22Rv1 (cell line): ENCODE results near the gene PCDHGA8.
A peak's percentile ranks its signal among the peaks of the same experiment; 100 is the strongest.
"Not testable (repeated sequence)": the region's sequence is repeated elsewhere in the genome, so short reads cannot be mapped to it uniquely, and the experiment has no call there.

Source experiments
- H3K27ac ChIP-seq: fragments of 450-650 bp; 2 replicates; pipeline ENCODE4 v1.5.1; 2017
- CTCF ChIP-seq: fragments of 450-650 bp; IDR thresholded peaks from 2 replicates; pipeline ENCODE4 v1.5.1; 2017; ENCODE audit warnings: mild to moderate bottlenecking
- ZFX ChIP-seq: fragments of 450-650 bp; IDR thresholded peaks from 2 replicates; pipeline ENCODE4 v1.6.1; 2017; ENCODE audit warnings: antibody characterized with exemption, borderline replicate concordance

The PCDHGA8 gene

GRCh38 chr5:141392429-141393198 lies at the start of gene PCDHGA8:
PCDHGA8 (plus strand) TSS chr5:141392633; CDS start chr5:141392814, 181 bp downstream.
- H3K27ac ChIP-seq: no peak within 1 kb of the TSS
- TF ChIP-seq CTCF: peak; percentile 32
- no peak for TF ChIP-seq ZFX

- TF ChIP-seq CTCF (no peak), ZFX (no peak)
- H3K27ac ChIP-seq: no peak overlapping the region
Measured at GRCh38 chr5:141342773-141343172, 49.7 kb upstream of the PCDHGA8 start.

- H3K27ac ChIP-seq: 0 out of 2 replicates have a peak within 1 kb of the TSS, but pooled peaks have one; percentile 7
- peak; percentile 74 for TF ChIP-seq CTCF
- TF ChIP-seq ZFX: no peak
Measured at GRCh38 chr5:141343242-141343952, 49.0 kb upstream of the PCDHGA8 start, which contains the start of gene PCDHGA3. PCDHGA3 (plus strand) TSS chr5:141343829; CDS start chr5:141344034, 205 bp downstream.

GRCh38 chr5:141343953-141344463 lies 48.4 kb upstream of the PCDHGA8 start:
- 0 out of 2 replicates have a peak overlapping the region, but pooled peaks have one; percentile 7 for H3K27ac ChIP-seq
- peak; percentile 52 for TF ChIP-seq CTCF
- TF ChIP-seq ZFX: no peak

- TF ChIP-seq ZFX (no peak), CTCF (0 out of 2 replicates have a peak, but pooled peaks have one; percentile 11)
- H3K27ac ChIP-seq: no peak overlapping the region
Measured at GRCh38 chr5:141345327-141345726, 47.1 kb upstream of the PCDHGA8 start.

GRCh38 chr5:141346017-141346416 lies 46.4 kb upstream of the PCDHGA8 start:
- H3K27ac ChIP-seq: not testable (repeated sequence)

GRCh38 chr5:141349917-141350619 lies 42.4 kb upstream of the PCDHGA8 start, which contains the start of gene PCDHGB1:
PCDHGB1 (plus strand) TSS chr5:141350099; CDS start chr5:141350261, 162 bp downstream.
- 0 out of 2 replicates have a peak within 1 kb of the TSS, but pooled peaks have one; percentile 37 for H3K27ac ChIP-seq
- TF ChIP-seq CTCF: peak; percentile 88
- no peak for TF ChIP-seq ZFX
